Measurements from ENCODE around the gene GUCY2D.

GUCY2D gene

DNA sequence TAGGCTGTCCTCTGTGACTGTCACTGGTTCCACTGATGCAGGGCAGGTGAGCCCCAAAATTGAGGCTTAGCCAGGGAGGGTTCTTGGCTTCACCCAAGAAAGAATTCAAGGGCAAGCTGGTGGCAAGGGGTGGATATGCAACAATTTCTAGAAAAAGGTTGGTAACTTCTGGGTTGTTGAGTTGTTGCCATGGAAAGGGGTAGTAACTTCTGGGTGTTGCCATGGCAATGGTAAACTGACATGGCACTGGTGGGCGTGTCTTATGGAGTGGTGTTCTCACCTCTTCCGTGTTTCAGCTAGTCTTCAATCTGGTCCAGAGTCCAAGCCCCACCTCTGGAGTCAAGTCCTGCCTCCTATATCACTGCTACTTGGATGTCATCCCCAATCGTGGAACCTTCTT is 9.5 kb upstream of the GUCY2D start:
- DNase-seq, result no peak

- DNase-seq, result no peak
Measured at GRCh38 chr17:7993972-7994589, 8.3 kb upstream of the GUCY2D start.

DNA sequence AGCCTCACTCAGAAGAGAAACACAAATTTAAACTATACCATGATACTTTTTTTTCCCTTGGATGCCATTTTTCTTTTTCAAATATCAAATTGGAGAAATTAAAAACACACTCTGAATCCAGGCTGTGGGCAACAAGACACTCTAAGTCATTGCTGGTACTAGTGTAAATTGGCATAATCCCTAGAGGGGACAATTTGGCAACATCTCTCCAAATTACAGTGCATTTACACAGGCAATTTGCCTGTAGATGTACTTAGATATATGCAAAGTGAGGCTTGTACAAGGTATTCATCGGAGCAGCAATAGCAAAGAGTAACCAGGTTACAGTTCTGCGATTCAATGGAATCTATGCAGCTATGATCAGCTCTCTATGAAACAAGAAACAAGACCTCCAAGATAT is 6.7 kb upstream of the GUCY2D start:
- no peak for DNase-seq

- no peak for DNase-seq
Measured at GRCh38 chr17:7997186-7997585, 5.2 kb upstream of the GUCY2D start.

- DNase-seq, result no peak
Measured at GRCh38 chr17:8002721-8003593, 542 bp downstream of the GUCY2D start.

- no peak for DNase-seq
Measured at GRCh38 chr17:8003594-8004181, 1.3 kb downstream of the GUCY2D start.

GRCh38 chr17:8004899-8005298 is 2.5 kb downstream of the GUCY2D start:
- DNase-seq, result no peak

DNA sequence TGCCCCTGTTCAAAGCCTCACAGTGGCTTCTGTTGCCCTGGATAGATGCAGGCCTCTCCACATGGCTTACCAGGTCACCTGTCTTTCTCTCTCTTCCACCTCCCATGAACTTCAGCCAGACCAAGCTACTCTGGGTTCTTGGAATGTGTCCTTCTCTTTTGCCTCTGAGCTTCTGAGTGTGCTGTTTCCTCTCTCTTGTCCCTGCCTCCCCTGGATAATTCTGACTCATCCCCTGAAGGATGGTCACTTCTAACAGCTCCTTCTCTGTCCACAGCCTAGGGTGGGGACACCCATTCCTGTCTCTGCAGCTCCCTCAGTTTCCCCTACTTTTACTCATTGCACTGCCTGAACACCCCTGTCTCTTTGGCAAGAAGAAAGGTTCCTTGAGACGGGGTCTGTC is 2.9 kb downstream of the GUCY2D start:
- no peak for DNase-seq

- DNase-seq, result no peak
Measured at GRCh38 chr17:8005967-8006730, 3.7 kb downstream of the GUCY2D start.

DNA sequence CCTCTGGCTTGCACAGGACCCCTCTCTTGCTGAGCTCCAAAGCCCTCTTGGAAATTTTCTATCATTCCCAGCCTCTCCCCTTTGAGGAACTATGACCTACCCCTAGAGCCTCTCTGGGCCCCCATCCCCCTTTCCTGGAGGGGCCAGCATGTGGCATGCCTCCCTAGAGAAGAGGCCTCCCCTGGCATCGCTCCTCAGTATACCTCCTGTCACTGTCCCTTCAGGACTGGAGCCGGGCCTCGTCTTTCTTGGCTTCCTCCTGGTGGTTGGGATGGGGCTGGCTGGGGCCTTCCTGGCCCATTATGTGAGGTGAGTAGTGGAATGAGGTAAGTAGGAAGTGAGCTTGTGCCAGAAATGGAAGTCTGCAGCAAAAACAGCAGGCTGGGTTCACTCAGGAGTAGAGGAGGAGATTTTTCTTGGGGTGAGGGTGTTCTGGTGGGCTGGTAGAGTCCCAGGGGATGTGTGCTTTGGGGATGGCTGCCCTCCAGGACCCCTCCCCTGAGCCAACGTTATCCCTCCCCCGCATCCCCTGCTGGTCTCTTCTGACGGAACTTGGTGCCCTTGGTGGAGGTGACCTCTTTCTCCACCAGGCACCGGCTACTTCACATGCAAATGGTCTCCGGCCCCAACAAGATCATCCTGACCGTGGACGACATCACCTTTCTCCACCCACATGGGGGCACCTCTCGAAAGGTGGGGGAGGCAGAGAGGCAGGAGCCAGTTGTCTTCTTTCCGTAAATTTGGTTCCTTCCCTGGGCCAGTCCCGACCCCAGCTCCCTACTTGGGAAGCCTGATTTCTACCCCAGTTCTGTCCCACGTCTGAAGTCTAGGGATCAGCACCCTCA is 4.6 kb downstream of the GUCY2D start:
- DNase-seq, result no peak

GRCh38 chr17:8007836-8008235 is 5.4 kb downstream of the GUCY2D start:
- DNase-seq, result no peak

DNA sequence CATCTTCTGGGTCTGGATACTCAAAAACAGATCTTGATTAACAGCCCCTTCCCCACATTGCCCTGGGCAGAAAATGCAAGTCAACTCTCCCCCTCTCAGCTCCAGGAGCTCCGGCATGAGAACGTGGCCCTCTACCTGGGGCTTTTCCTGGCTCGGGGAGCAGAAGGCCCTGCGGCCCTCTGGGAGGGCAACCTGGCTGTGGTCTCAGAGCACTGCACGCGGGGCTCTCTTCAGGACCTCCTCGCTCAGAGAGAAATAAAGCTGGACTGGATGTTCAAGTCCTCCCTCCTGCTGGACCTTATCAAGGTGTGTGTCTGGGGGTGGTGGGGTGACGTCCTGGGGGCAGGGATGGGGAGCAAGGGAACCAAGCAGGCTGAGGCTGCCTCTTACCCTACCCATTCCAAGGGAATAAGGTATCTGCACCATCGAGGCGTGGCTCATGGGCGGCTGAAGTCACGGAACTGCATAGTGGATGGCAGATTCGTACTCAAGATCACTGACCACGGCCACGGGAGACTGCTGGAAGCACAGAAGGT is 9.7 kb downstream of the GUCY2D start:
- no peak for DNase-seq

DNA sequence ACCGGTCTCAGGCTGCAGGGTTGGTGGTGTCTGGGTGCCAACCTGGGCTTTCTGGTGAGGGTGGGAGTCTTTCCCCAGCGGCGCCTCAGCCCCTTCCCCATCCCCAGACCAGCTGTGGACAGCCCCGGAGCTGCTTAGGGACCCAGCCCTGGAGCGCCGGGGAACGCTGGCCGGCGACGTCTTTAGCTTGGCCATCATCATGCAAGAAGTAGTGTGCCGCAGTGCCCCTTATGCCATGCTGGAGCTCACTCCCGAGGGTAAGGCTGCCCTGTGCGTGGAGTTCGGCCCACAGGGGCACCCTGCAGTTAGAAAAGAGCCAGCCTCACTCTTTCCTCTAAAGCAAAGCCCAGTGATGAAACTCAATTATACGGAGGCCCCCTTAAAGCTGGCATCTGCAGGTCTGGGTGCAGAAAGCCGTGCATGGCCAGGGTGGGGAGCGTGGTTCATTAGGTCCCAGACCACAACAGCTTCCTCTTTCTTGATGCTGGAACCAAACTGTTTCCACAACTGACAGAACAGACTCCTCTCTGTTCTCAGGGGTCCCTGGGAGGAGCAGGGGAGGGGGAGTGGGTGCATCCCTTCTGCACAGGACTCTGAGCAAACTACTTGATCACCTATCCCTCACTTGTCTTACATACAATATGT is 10.7 kb downstream of the GUCY2D start:
- no peak for DNase-seq

GRCh38 chr17:8013731-8014557 is 11.5 kb downstream of the GUCY2D start:
- no peak for DNase-seq

DNA sequence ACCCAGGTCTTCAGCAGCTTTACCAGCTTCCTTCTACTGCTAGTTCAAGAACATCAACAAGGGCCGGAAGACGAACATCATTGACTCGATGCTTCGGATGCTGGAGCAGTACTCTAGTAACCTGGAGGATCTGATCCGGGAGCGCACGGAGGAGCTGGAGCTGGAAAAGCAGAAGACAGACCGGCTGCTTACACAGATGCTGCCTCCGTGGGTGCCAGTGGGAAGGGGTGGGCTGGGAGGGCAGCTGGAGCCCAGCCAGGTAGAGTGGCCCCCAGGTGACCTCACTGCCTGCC is 12.1 kb downstream of the GUCY2D start:
- DNase-seq, result no peak

DNA sequence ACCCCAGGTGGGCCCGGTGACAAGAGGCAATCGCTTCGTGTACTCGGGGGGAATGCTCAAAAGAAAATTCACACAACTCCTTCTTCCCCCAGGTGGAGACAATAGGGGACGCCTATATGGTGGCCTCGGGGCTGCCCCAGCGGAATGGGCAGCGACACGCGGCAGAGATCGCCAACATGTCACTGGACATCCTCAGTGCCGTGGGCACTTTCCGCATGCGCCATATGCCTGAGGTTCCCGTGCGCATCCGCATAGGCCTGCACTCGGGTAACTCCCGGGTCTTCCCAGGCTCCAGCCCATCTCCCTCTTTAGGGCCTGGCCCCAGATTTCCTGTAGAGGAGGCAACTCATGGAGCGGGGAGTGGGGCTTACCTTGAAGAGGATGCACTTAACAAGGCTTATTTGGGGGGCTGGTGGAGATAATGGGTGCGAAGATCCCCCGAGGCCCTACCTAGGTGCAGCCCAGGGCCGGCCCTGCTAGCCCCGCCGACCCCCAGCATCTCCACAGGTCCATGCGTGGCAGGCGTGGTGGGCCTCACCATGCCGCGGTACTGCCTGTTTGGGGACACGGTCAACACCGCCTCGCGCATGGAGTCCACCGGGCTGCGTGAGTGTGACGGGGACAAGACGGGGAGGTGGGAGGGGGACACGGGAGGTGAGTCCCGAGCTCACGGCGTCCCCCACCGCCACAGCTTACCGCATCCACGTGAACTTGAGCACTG is 13.0 kb downstream of the GUCY2D start:
- no peak for DNase-seq

- no peak for DNase-seq
Measured at GRCh38 chr17:8015957-8016631, 13.7 kb downstream of the GUCY2D start.

GRCh38 chr17:8016632-8017424 is 14.4 kb downstream of the GUCY2D start:
- DNase-seq, result no peak

DNA sequence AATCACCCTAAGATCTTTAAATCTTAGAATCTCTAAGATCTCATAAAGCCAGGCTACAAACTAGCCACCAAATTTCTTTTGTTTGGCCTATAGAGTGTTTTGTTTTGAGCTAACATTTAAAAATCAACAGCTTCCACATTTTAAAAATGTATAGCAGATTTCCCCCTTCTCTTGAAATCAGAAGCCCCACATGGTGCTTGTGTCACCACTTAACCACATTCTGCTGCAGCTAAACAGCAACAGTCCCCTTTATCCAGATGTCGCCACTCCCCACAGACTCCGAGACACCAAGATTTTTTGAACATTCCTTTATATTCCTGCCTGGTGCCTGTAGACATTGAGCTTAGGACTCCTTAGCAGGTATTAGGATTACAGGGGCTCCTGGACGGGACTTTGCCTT is 16.0 kb downstream of the GUCY2D start:
- DNase-seq, result no peak

Measured in T1000 (cell line).